ENCODE measurements around the gene COL5A2.

COL5A2 gene

GRCh38 chr2:189102735-189103134 lies 76.8 kb downstream of the COL5A2 start:
- no peak for DNase-seq (ENCODE audit: low read depth in 2 of 2)

DNA sequence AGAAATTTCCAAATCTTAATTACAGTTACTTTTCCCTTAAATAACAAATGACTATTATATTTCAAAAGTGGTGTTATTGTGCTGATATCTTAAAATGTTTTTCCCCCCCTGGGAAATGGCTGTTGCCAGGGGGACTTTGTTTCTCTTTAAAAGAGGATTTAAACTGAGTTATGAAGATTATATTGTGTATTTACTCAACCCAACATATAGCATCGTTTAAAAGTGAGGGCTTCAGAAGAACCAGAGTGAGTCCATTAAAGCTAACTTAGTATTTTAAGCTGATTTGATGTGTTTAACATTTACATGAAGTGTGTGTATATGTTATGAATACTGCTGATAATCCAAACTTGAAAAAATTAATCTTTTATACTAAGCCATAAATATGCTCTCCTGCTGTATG lies 81.6 kb downstream of the COL5A2 start:
- DNase-seq (ENCODE audit: low read depth in 2 of 2), result no peak

- no peak for DNase-seq (ENCODE audit: low read depth in 2 of 2)
Measured at GRCh38 chr2:189096769-189097447, 82.7 kb downstream of the COL5A2 start.

- no peak for DNase-seq (ENCODE audit: low read depth in 2 of 2)
Measured at GRCh38 chr2:189095101-189095500, 84.5 kb downstream of the COL5A2 start.

DNA sequence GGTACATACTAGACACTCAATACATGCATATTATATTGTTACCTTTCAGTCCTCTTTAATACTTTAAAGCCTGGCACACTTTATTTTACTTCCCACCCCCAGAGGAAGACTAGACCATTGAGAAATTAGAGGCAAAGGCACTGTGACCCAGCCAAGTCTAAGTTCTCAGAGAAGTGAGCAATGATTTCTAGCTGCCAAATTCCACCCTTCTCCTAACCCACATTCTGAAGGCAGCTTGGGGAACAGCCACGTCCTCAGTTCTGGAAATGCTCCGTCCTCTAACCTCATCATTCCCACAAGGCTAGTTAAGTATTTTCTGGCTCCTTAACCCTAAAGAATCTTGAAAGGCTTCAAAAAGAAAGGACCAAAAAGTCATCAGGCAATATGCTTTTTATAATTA lies 86.6 kb downstream of the COL5A2 start:
- no peak for DNase-seq (ENCODE audit: low read depth in 2 of 2)

- no peak for DNase-seq (ENCODE audit: low read depth in 2 of 2)
Measured at GRCh38 chr2:189091253-189091652, 88.3 kb downstream of the COL5A2 start.

- no peak for DNase-seq (ENCODE audit: low read depth in 2 of 2)
Measured at GRCh38 chr2:189088591-189089205, 90.9 kb downstream of the COL5A2 start.

DNA sequence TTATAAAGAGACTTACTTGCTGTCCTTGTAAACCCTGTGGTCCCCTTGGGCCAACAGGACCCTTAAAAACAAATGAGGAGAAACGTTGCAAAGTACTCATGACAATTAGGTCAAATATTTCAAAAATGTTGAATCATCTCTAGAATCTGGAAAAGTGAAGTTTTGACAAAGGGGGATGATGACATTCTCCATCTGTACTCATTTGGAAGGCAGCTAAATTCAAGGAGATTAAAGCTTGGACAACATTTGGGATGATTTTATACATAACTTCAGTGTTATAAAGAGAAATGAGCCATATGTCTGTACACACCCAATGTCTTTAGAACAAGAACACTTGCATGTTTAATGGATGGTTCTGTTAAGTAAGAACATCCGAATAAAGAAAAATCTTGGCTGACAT lies 92.9 kb downstream of the COL5A2 start:
- no peak for DNase-seq (ENCODE audit: low read depth in 2 of 2)

GRCh38 chr2:189086250-189086649 lies 93.3 kb downstream of the COL5A2 start:
- DNase-seq (ENCODE audit: low read depth in 2 of 2), result no peak

- DNase-seq (ENCODE audit: low read depth in 2 of 2), result no peak
Measured at GRCh38 chr2:189083606-189084005, 96.0 kb downstream of the COL5A2 start.

DNA sequence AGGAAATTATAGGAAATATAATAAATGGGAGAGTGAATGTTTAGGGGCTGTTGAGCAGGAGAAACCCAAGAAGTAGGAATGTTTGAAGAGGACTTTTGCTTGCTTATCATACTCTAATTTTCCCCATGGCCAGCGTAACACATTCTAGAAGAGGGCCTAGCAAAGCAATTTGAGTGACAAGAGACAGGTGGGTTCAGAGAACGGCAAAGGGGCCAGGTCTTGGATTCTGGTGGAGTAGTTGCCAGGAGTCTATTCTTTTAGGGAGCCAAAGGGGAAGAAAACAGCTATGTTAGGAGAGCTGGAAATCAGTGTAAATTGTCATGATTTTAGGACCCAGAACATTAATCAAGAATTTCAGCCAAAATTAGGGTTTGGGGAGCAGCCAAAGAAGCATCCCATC lies 96.5 kb downstream of the COL5A2 start:
- no peak for DNase-seq (ENCODE audit: low read depth in 2 of 2)

- no peak for DNase-seq (ENCODE audit: low read depth in 2 of 2)
Measured at GRCh38 chr2:189082376-189082975, 97.1 kb downstream of the COL5A2 start.

- no peak for DNase-seq (ENCODE audit: low read depth in 2 of 2)
Measured at GRCh38 chr2:189076572-189076971, 103.0 kb downstream of the COL5A2 start.

DNA sequence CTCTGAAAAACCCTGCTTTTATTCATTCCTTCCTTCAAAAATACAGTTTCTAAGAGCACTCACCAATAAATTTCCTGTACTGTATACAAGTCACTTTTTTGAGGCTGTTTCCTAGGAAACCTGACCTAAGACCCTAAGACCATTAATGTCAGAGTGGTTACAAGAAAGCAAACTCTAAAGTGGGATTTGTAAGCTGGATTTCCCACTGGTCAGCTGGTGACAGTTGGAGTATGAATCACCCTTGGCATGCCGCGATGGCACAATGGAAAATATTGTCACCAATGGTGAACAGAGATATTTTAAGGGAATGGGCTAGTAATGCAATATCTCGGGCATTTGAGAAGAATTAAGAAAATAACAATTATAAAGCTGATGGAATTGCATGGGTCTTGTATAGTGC lies 103.4 kb downstream of the COL5A2 start:
- no peak for DNase-seq (ENCODE audit: low read depth in 2 of 2)

DNA sequence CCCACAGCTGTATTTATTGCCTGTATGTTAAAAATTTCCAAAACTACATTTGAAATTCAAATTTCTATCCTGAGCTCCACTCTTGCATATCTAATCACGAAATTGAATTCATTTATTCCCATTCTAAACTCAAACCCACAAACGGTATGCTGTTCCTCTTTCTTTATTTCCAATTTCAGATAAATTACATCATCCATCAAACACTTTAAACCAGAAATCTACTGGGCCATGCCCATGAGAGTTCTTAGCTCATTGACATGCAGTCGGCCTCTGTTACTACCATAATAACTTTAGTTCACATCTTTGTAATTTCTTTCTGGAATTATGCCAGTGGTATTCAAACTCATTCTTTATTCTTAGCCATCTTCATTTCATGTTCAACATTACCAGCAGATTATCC lies 105.1 kb downstream of the COL5A2 start:
- no peak for DNase-seq (ENCODE audit: low read depth in 2 of 2)

GRCh38 chr2:189072036-189072435 lies 107.5 kb downstream of the COL5A2 start:
- no peak for DNase-seq (ENCODE audit: low read depth in 2 of 2)

DNA sequence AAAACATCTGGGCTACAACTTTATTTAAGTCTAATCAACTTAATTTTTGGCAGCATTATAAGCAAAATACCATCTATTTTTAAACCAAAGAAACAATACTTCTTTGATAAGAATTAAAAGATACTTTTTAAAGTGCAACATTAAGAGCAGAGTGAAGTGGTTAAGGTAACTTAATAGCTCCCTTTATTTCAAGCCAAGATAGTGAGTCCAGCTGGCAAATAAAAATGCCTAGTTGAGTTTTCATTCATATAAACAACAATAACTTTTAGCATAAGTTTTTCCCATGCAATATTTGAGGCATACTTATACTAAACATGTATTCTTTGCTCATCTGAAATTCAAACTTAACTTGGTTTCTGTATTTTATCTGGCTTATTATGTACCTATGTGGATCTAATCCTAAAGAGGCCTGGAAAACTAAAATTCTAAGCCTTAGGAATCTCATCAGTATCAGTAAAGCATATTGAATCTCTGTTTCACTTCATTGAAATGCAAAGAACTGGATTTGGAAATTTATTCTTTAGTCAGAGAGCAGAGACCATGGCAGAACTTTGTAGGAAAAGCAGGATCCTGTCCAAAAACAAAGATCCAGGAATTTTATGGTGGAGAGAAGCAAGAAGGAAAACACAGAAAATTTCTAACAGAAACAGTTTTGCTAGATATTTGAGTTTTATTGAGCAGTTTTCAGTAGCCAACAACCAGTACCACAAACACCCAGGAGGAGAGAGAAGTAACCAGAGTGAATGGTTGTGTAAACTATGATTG lies 109.5 kb downstream of the COL5A2 start:
- no peak for DNase-seq (ENCODE audit: low read depth in 2 of 2)

- DNase-seq (ENCODE audit: low read depth in 2 of 2), result no peak
Measured at GRCh38 chr2:189066037-189066436, 113.5 kb downstream of the COL5A2 start.

DNA sequence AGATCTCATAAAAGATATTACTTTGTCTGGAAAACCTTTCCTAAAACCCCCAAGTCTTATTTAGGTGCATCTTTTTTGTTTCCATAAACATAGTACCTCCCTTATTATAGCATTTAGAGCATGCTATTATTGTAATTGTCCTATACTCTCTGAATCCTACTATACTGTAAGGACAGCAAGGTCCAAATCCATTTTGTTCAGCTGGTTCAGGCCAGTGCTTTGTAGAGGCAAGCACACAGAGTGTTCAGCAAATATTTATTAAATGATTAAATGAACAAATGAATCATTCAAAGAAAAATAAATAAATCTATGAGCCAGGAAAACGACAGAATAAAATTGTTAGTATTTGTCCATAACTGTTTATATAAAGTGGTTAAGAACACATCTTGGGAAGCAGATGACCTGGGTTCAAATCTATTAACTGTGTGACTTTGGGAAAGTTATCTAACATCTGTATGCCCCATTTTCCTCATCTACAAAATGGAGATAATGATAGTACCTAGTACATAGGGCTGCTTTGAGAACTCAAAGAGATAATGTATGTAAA lies 119.4 kb downstream of the COL5A2 start:
- no peak for DNase-seq (ENCODE audit: low read depth in 2 of 2)

- DNase-seq (ENCODE audit: low read depth in 2 of 2), result no peak
Measured at GRCh38 chr2:189057316-189057715, 122.2 kb downstream of the COL5A2 start.

DNA sequence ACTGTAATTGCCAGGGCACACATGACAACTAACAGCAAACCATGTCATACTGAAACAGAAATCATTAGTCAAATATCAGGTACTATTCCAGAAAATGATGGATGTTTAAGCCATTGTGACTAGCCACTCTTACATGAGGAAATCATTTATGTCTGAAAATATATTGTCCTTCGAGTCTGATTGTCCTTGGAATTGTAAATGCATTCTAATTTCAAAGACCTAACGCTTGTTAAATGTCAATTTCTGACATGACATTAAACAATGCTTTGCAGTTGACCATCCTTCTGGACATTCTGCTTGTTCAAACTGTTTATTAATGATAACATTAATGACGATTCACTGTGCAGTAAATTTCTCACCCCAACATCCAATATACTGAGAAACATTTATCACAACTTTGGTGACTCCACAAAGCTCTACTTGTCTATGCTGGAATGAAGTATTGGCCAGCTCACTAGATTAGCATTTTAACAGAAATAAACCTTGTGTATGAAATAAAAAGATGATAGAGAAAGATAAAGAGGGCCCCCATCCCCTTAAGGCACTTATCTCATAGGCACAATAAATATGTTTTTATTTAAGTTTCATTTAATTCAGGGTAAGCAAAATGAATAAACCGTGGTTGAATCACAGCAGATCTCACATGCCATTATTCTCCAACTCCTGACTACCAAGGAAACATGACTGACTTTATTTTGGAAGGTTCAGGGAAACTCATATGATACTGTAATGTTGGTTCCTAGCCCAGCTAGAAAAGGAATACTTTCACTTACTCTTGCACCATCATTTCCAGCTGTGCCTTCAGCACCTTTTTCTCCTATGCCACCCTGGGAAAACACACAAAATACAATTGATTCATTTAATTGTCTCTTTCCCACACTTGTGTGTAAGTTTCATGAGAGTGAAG lies 123.1 kb downstream of the COL5A2 start:
- no peak for DNase-seq (ENCODE audit: low read depth in 2 of 2)
